PFSK-1 (cell line): ENCODE data around the gene P2RY13.

Experiments used
- FOXP2 ChIP-seq: optimal IDR thresholded peaks from 2 replicates; pipeline ENCODE3; 2011; ENCODE audit warnings: borderline replicate concordance, control low read depth, inconsistent platforms; ENCODE audit not compliant: insufficient read depth; ENCODE audit errors: extremely low read length, extremely low read depth
- POLR2AphosphoS5 ChIP-seq: IDR thresholded peaks from 2 replicates; pipeline ENCODE4 v1.6.1; 2012; ENCODE audit warnings: low read depth, mild to moderate bottlenecking, control low read depth, low read length, moderate library complexity
- REST ChIP-seq, 2 experiments: IDR thresholded peaks; 2 replicates each; pipeline versions ENCODE4 v1.6.1 to v1.8.0; 2011 to 2012; ENCODE audit warnings: low read depth in 2 of 2, low read length in 2 of 2, control low read depth in 1 of 2, inconsistent platforms in 1 of 2, mild to moderate bottlenecking in 1 of 2, moderate library complexity in 1 of 2; ENCODE audit not compliant: insufficient read depth in 1 of 2
- SIN3A ChIP-seq: IDR thresholded peaks from 2 replicates; pipeline ENCODE4 v1.6.1; 2012; ENCODE audit warnings: mild to moderate bottlenecking, low read length, moderate library complexity, borderline replicate concordance; ENCODE audit not compliant: insufficient read depth
- TAF1 ChIP-seq: IDR thresholded peaks from 2 replicates; pipeline ENCODE4 v1.6.1; 2012; ENCODE audit warnings: low read length, control low read depth, borderline replicate concordance; ENCODE audit not compliant: insufficient read depth

Gene P2RY13

GRCh38 chr3:151321526-151321925 lies 7.8 kb downstream of the P2RY13 start:
- TF ChIP-seq REST (IDR thresholded peaks at IDR 0.05; ENCODE audit: insufficient read depth in 1 of 2, low read depth in 2 of 2, low read length in 2 of 2) (no peak), POLR2AphosphoS5 (no peak), TAF1 (no peak), FOXP2 (no peak), SIN3A (no peak)

- no peak for TF ChIP-seq TAF1
- no peak for TF ChIP-seq FOXP2
- no peak for TF ChIP-seq SIN3A
- no peak for TF ChIP-seq POLR2AphosphoS5
- no peak for TF ChIP-seq REST (IDR thresholded peaks at IDR 0.05; ENCODE audit: insufficient read depth in 1 of 2, low read depth in 2 of 2, low read length in 2 of 2)
These were observed 9.2 kb downstream of the P2RY13 start for GRCh38 chr3:151320131-151320530.

- TF ChIP-seq POLR2AphosphoS5 (no peak), FOXP2 (no peak), TAF1 (no peak), REST (IDR thresholded peaks at IDR 0.05; ENCODE audit: insufficient read depth in 1 of 2, low read depth in 2 of 2, low read length in 2 of 2) (no peak)
These were observed 9.7 kb downstream of the P2RY13 start for GRCh38 chr3:151319628-151320027.

GRCh38 chr3:151318991-151319390 lies 10.4 kb downstream of the P2RY13 start:
- no peak for TF ChIP-seq TAF1
- no peak for TF ChIP-seq POLR2AphosphoS5
- TF ChIP-seq SIN3A: no peak
- no peak for TF ChIP-seq REST (IDR thresholded peaks at IDR 0.05; ENCODE audit: insufficient read depth in 1 of 2, low read depth in 2 of 2, low read length in 2 of 2)
- no peak for TF ChIP-seq FOXP2

- TF ChIP-seq TAF1: no peak
- TF ChIP-seq POLR2AphosphoS5: no peak
These were observed 11.0 kb downstream of the P2RY13 start for GRCh38 chr3:151318313-151318712.
